WTC11 (cell line): ENCODE results near the gene SAYSD1. TPM values are rescaled to one million over a fixed set of nuclear protein-coding genes. Genes with fewer than 3 reads are reported as not detected.

Experiments used
- ATAC-seq: fragments of 200-7000 bp; cut with Tn5 transposase; 2 replicates; pipeline ENCODE4 v1.10.0; 2021; ENCODE audit warnings: mild to moderate bottlenecking, moderate library complexity
- CTCF ChIA-PET: fragments of 300-600 bp; sonication (Branson Sonifier 250); formaldehyde crosslinking; loops from one replicate; lab custom pipeline; 2021; ENCODE audit warnings: antibody characterized with exemption; lab: Charles Lee
- POLR2A ChIA-PET: fragments of 350-600 bp; sonication (Branson Sonifier 250); formaldehyde crosslinking; loops from one replicate; lab custom pipeline; 2021; ENCODE audit warnings: antibody characterized with exemption; lab: Charles Lee
- DNase-seq: peaks from one replicate; pipeline ENCODE4 v3.0.0; 2021; ENCODE audit warnings: low spot score
- H3K27ac Mint-ChIP-seq: 2 replicates; pipeline ENCODE4 v1.8.0; 2021; ENCODE audit warnings: mixed read lengths
- H3K27me3 Mint-ChIP-seq: 2 replicates; pipeline ENCODE4 v1.8.0; 2021; ENCODE audit warnings: low read depth, mild to moderate bottlenecking, moderate library complexity, mixed read lengths
- H3K36me3 Mint-ChIP-seq: 2 replicates; pipeline ENCODE4 v1.8.0; 2021; ENCODE audit warnings: mixed read lengths
- H3K4me1 Mint-ChIP-seq: 2 replicates; pipeline ENCODE4 v1.8.0; 2022; ENCODE audit warnings: mixed read lengths
- H3K4me3 Mint-ChIP-seq: 2 replicates; pipeline ENCODE4 v1.8.0; 2021; ENCODE audit warnings: mild to moderate bottlenecking, moderate library complexity, mixed read lengths
- H3K9me3 Mint-ChIP-seq: 2 replicates; pipeline ENCODE4 v1.8.0; 2021; ENCODE audit warnings: mixed read lengths
- AR ChIP-seq: fragments of 250-450 bp; sonication (Bioruptor Pico); IDR thresholded peaks from 2 replicates; pipeline ENCODE4 v1.9.0; 2021; ENCODE audit warnings: mild to moderate bottlenecking
- FOXJ3 ChIP-seq: sonication (generic); formaldehyde crosslinking; IDR thresholded peaks from 2 replicates; pipeline ENCODE4 v1.9.0; 2021; ENCODE audit warnings: missing genetic modification reagents, mild to moderate bottlenecking, borderline replicate concordance
- FOXK1 ChIP-seq: sonication (generic); formaldehyde crosslinking; IDR thresholded peaks from 2 replicates; pipeline ENCODE4 v1.8.0; 2022; ENCODE audit warnings: mild to moderate bottlenecking, moderate library complexity, missing genetic modification reagents
- FOXP4 ChIP-seq: sonication (generic); formaldehyde crosslinking; IDR thresholded peaks from 2 replicates; pipeline ENCODE4 v1.8.0; 2022; ENCODE audit warnings: mild to moderate bottlenecking, missing genetic modification reagents
- HMGXB4 ChIP-seq: sonication (generic); formaldehyde crosslinking; IDR thresholded peaks from 2 replicates; pipeline ENCODE4 v1.8.1; 2023; ENCODE audit warnings: mild to moderate bottlenecking, moderate library complexity, missing genetic modification reagents
- NR1H2 ChIP-seq: sonication (generic); formaldehyde crosslinking; IDR thresholded peaks from 2 replicates; pipeline ENCODE4 v1.9.0; 2021; ENCODE audit warnings: mild to moderate bottlenecking, moderate library complexity, missing genetic modification reagents
- RELA ChIP-seq: sonication (generic); formaldehyde crosslinking; IDR thresholded peaks from 2 replicates; pipeline ENCODE4 v1.8.1; 2022; ENCODE audit warnings: missing genetic modification reagents, mild to moderate bottlenecking, borderline replicate concordance
- SOX15 ChIP-seq: fragments of 250-450 bp; sonication (Bioruptor Pico); IDR thresholded peaks from 2 replicates; pipeline ENCODE4 v1.9.0; 2021; ENCODE audit warnings: mild to moderate bottlenecking
- TCF7 ChIP-seq: sonication (generic); formaldehyde crosslinking; IDR thresholded peaks from 2 replicates; pipeline ENCODE4 v1.8.0; 2022; ENCODE audit warnings: mild to moderate bottlenecking, low read depth, missing genetic modification reagents, moderate library complexity
- TP53 ChIP-seq: sonication (generic); formaldehyde crosslinking; IDR thresholded peaks from 2 replicates; pipeline ENCODE4 v1.8.1; 2023; ENCODE audit warnings: mild to moderate bottlenecking, missing genetic modification reagents
- ZBTB21 ChIP-seq: sonication (generic); formaldehyde crosslinking; IDR thresholded peaks from 2 replicates; pipeline ENCODE4 v1.8.1; 2023; ENCODE audit warnings: mild to moderate bottlenecking, missing genetic modification reagents, borderline replicate concordance
- ZNF317 ChIP-seq: sonication (generic); formaldehyde crosslinking; IDR thresholded peaks from 2 replicates; pipeline ENCODE4 v1.8.1; 2023; ENCODE audit warnings: low read depth, mild to moderate bottlenecking, moderate library complexity, missing genetic modification reagents, borderline replicate concordance
- ZNF423 ChIP-seq: fragments of 250-450 bp; sonication (Bioruptor Pico); IDR thresholded peaks from 2 replicates; pipeline ENCODE4 v2.1.2; 2022; ENCODE audit warnings: mild to moderate bottlenecking, moderate library complexity
- ZNF532 ChIP-seq: fragments of 250-450 bp; sonication (Bioruptor Pico); IDR thresholded peaks from 2 replicates; pipeline ENCODE4 v1.9.0; 2021; ENCODE audit warnings: mild to moderate bottlenecking, borderline replicate concordance
- total RNA-seq: library from RNA; stranded (reverse); gene quantifications from 3 replicates; pipeline ENCODE4 v1.2.3, GENCODE V29; 2021
- TF ChIP-seq, protein P1 (sequence below): sonication (generic); formaldehyde crosslinking; IDR thresholded peaks from 2 replicates; pipeline ENCODE4 v1.8.1; 2023; ENCODE audit warnings: mild to moderate bottlenecking, missing genetic modification reagents, moderate library complexity
- TF ChIP-seq, protein P2 (sequence below): sonication (generic); formaldehyde crosslinking; IDR thresholded peaks from 2 replicates; pipeline ENCODE4 v1.8.0; 2022; ENCODE audit warnings: missing genetic modification reagents

Gene SAYSD1
- total RNA-seq, 1 experiment from 2014 or later, result 7.4 TPM

- TF ChIP-seq, protein P1, sequence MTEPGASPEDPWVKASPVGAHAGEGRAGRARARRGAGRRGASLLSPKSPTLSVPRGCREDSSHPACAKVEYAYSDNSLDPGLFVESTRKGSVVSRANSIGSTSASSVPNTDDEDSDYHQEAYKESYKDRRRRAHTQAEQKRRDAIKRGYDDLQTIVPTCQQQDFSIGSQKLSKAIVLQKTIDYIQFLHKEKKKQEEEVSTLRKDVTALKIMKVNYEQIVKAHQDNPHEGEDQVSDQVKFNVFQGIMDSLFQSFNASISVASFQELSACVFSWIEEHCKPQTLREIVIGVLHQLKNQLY (CRISPR knock-in tag), result no peak
- TF ChIP-seq FOXP4, result no peak
- TF ChIP-seq SOX15, result no peak
- TF ChIP-seq TP53 (CRISPR knock-in tag), result no peak
- TF ChIP-seq, protein P2, sequence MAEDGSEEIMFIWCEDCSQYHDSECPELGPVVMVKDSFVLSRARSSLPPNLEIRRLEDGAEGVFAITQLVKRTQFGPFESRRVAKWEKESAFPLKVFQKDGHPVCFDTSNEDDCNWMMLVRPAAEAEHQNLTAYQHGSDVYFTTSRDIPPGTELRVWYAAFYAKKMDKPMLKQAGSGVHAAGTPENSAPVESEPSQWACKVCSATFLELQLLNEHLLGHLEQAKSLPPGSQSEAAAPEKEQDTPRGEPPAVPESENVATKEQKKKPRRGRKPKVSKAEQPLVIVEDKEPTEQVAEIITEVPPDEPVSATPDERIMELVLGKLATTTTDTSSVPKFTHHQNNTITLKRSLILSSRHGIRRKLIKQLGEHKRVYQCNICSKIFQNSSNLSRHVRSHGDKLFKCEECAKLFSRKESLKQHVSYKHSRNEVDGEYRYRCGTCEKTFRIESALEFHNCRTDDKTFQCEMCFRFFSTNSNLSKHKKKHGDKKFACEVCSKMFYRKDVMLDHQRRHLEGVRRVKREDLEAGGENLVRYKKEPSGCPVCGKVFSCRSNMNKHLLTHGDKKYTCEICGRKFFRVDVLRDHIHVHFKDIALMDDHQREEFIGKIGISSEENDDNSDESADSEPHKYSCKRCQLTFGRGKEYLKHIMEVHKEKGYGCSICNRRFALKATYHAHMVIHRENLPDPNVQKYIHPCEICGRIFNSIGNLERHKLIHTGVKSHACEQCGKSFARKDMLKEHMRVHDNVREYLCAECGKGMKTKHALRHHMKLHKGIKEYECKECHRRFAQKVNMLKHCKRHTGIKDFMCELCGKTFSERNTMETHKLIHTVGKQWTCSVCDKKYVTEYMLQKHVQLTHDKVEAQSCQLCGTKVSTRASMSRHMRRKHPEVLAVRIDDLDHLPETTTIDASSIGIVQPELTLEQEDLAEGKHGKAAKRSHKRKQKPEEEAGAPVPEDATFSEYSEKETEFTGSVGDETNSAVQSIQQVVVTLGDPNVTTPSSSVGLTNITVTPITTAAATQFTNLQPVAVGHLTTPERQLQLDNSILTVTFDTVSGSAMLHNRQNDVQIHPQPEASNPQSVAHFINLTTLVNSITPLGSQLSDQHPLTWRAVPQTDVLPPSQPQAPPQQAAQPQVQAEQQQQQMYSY (CRISPR knock-in tag), result no peak
- no peak for TF ChIP-seq ZNF423 (CRISPR knock-in tag)
Observed at GRCh38 chr6:39073471-39074355, 41.3 kb downstream of the SAYSD1 start (continued).

DNA sequence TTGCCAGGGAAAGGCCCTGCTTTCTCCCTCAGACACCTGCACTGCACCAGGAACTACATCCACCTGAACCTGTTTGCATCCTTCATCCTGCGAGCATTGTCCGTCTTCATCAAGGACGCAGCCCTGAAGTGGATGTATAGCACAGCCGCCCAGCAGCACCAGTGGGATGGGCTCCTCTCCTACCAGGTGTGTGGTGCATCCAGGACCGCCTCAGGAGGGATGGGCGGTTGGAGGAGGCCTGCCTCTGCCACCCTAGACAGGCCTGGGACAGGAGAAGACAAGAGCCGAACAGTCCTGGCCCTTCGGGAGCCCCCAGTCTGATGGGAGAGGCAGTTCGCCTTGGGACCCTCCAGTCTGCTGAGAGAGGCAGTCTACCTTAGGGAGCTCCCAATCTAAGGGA is 42.2 kb downstream of the SAYSD1 start:
- Mint-ChIP-seq H3K4me1 (peaks cover 11% of the 10 kb centered on the region), H3K9me3 (peaks cover 14% of the 10 kb centered on the region), H3K27me3 (no peaks in the 10 kb centered on the region; the same call in 1 of the 2 replicates), H3K27ac (no peak overlapping the region), H3K4me3 (no peak overlapping the region), H3K36me3 (no peaks in the 10 kb centered on the region)
- POLR2A ChIA-PET, result no interaction called here
- DNase-seq, result no peak
- CTCF ChIA-PET, result interaction anchor here (0.9 to 1.0 kb wide), 3 partner anchors 16 to 76 kb away, joined by 4 read pairs; no protein-coding TSS in a partner anchor
- ATAC-seq, result no peak
- no peak for TF ChIP-seq ZNF532
- no peak for TF ChIP-seq ZBTB21 (CRISPR knock-in tag)
- TF ChIP-seq AR, result no peak
- TF ChIP-seq, protein P1 (CRISPR knock-in tag), result no peak
- TF ChIP-seq FOXK1 (CRISPR knock-in tag), result no peak
- no peak for TF ChIP-seq ZNF317 (CRISPR knock-in tag)
- no peak for TF ChIP-seq RELA
- TF ChIP-seq HMGXB4 (CRISPR knock-in tag), result no peak
- no peak for TF ChIP-seq FOXJ3 (CRISPR knock-in tag)
- TF ChIP-seq NR1H2 (CRISPR knock-in tag), result no peak
- no peak for TF ChIP-seq TCF7 (CRISPR knock-in tag)
